Measurements from ENCODE around the gene KRTAP26-1.

The KRTAP26-1 gene

DNA sequence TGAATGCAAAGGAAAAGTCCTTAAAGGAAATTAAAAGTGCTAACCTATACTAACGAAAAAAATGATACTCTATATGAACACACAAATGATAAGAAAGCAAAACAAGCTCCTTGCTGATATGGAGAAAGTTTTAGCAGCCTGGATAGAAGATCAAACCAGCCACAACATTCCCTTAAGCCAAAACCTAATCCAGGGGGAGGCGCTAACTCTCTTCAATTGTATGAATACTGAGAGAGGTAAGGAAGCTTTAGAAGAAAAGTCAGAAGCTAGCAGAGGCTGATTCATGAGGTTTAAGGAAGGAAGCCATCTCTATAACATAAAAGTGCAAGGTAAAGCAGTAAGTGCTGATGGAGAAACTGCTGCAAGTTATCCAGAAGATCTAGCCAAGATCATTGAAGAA is 24.9 kb upstream of the KRTAP26-1 start:
- TF ChIP-seq, protein P1, sequence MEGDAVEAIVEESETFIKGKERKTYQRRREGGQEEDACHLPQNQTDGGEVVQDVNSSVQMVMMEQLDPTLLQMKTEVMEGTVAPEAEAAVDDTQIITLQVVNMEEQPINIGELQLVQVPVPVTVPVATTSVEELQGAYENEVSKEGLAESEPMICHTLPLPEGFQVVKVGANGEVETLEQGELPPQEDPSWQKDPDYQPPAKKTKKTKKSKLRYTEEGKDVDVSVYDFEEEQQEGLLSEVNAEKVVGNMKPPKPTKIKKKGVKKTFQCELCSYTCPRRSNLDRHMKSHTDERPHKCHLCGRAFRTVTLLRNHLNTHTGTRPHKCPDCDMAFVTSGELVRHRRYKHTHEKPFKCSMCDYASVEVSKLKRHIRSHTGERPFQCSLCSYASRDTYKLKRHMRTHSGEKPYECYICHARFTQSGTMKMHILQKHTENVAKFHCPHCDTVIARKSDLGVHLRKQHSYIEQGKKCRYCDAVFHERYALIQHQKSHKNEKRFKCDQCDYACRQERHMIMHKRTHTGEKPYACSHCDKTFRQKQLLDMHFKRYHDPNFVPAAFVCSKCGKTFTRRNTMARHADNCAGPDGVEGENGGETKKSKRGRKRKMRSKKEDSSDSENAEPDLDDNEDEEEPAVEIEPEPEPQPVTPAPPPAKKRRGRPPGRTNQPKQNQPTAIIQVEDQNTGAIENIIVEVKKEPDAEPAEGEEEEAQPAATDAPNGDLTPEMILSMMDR (IDR thresholded peaks at IDR 0.05; ENCODE audit: low read depth, low read length, missing control alignments) = no peak
- DNase-seq (ENCODE audit: low read depth) = no peak
- no peak overlapping the region for H3K4me3 ChIP-seq (ENCODE audit: low read depth, low read length)

DNA sequence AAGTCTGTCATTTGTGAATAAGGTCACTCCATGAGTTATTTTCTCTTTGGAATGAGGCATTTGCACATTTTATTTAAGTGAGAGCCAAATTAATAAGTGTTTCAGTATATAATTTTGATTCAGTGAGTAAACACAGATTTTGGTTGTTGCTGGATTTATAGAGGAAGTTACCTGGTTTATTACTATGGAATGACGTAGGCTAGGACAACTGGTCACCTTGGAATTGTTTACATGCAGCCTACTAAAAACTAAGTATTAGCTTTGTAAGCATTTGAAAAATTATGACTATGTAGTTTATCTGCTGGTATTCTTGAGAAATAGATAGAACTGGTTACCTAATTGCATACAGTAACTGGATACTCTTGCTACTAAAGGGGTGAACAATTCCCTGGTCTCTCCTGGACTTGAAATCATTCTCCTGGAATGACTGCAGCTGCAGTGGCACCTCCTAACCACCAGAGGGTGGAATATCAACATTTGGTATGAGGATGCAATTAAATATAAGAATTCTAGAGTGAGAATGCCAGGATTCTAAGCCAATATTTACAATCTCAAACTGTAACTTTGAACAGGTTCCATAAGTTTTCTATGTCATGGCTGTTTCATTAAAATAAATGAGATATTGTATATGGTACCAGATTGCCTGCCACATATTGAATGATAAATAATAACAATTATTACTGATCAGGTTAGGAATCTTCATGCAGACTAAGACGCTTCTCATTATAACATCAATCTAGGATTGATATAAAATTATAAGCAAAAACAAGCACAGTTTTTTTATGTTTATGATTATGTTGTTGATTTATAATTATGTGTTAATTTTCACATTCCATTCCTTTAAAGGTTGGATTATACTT is 20.8 kb upstream of the KRTAP26-1 start:
- TF ChIP-seq, protein P1 (IDR thresholded peaks at IDR 0.05; ENCODE audit: low read depth, low read length, missing control alignments) = peak; percentile 63
- H3K4me3 ChIP-seq (ENCODE audit: low read depth, low read length) = no peak overlapping the region
- no peak for DNase-seq (ENCODE audit: low read depth)

DNA sequence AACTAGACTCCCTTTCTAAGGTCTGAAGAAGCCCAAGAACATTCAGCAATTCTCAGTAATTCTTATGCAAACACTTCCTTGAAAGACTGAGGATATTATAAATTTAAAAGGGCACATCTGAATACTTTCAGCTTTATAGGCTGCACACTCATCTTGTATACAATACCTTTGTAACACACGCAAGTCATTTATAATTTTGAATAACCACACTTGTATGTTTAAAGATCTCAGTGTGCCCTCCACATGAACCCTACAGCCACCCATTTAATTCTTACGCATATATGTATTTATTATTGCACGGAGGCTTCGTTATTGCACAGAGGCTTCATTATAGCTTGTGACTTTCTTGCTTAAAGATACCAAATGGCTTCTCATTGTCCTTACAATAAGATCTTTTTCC is 18.6 kb upstream of the KRTAP26-1 start:
- TF ChIP-seq, protein P1 (IDR thresholded peaks at IDR 0.05; ENCODE audit: low read depth, low read length, missing control alignments) = no peak
- DNase-seq (ENCODE audit: low read depth) = no peak
- no peak overlapping the region for H3K4me3 ChIP-seq (ENCODE audit: low read depth, low read length)

DNA sequence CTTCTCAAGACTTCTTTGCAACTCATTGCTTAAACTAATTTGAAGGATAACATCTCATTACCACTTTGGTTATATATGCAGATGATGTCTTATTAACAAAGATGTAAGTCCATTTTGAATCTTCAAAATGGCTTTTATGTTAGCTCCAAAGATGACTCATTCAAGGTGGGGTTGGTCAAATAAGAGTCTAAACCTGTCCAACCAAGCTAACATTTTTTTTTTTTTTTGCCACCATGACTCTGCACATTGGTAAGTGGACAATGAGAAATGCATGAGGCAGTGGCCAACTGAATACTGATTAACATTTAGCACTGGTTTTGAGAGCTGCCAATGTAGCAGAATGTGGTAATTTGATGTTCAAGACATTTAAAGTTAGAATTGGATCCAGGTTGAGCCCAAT is 17.7 kb upstream of the KRTAP26-1 start:
- TF ChIP-seq, protein P1 (IDR thresholded peaks at IDR 0.05; ENCODE audit: low read depth, low read length, missing control alignments) = no peak
- H3K4me3 ChIP-seq (ENCODE audit: low read depth, low read length) = no peak overlapping the region
- DNase-seq (ENCODE audit: low read depth) = no peak

DNA sequence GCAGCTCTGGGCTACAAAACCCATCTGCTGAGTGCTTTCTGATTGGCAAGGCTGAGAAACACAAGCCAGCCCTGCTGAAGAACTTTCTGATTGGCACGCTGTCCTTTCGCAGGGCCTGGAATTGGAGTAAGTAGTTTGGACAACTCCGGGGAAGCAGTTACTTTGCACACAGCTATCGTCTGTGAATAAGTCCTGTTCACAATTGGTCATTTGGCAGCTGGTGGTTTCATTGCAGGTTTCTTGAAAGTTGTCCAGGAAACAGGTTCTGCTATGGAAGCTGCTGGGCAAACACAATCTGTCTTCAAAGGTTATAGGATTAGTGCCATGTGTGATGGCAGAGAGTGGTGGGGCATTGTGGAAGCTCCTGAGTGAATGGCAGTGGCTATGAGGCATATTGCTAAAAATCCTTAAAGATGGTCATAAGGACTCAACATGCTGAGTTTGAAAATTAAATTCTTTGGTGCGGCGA is 17.2 kb upstream of the KRTAP26-1 start, which contains the start of gene KRTAP27-1:
Gene KRTAP27-1, minus strand, starts transcription at position 419 of the 469 bp plus-strand sequence. Its CDS starts 26 bp downstream, at position 393.
- no peak within 1 kb of the TSS for H3K4me3 ChIP-seq (ENCODE audit: low read depth, low read length)
- TF ChIP-seq, protein P1 (IDR thresholded peaks at IDR 0.05; ENCODE audit: low read depth, low read length, missing control alignments) = no peak
- DNase-seq (ENCODE audit: low read depth) = no peak

- no peak for DNase-seq (ENCODE audit: low read depth)
- TF ChIP-seq, protein P1 (IDR thresholded peaks at IDR 0.05; ENCODE audit: low read depth, low read length, missing control alignments) = no peak
- no peak overlapping the region for H3K4me3 ChIP-seq (ENCODE audit: low read depth, low read length)
Observed at GRCh38 chr21:30336596-30336995, 16.5 kb upstream of the KRTAP26-1 start.
